ENCODE results near the gene SLC38A7.

- no peak for TF ChIP-seq CTCF (IDR thresholded peaks at IDR 0.05; ENCODE audit: low read depth, low read length)
- no peak for TF ChIP-seq MAX (IDR thresholded peaks at IDR 0.05; ENCODE audit: low read depth, low read length)
- TF ChIP-seq POLR2A (IDR thresholded peaks at IDR 0.05; ENCODE audit: extremely low read depth, insufficient read length), result no peak
Measured at GRCh38 chr16:58723109-58723508, 38.5 kb upstream of the SLC38A7 start.
